Left kidney (tissue), 2 donors: ENCODE results near the gene EARS2. TPM values are rescaled to one million over a fixed set of nuclear protein-coding genes. Genes with fewer than 3 reads are reported as not detected.

ENCODE experiments used
- DNase-seq: peaks from one replicate; pipeline ENCODE4 v3.0.0-alpha.2; 2013
- polyA plus RNA-seq: library from polyadenylated mRNA; unstranded; fragments of 120-200 nt; gene quantifications from one replicate; pipeline ENCODE4 v1.2.1, GENCODE V29; 2013; ENCODE audit not compliant: insufficient read length

The EARS2 gene
- polyA plus RNA-seq, 1 donor = 30.7 TPM

DNA sequence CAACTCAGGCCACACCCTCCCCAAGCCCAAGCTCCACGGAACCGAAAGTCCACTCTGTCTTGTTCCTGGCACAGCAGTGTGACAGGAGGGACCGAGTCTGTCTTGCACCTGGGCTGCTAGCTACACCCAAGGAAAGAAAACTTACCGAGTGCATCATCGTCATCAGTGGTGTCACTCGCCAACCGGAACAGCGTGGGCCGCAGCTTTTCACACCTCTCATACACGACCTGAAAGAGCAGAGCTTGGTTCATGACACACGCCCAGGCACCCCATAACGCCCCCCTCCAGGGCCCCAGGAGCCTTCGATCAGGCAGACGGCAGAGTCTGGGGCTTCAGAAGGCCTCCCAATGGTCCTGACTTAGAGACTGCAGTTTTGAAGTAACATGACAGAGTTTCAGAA lies 74.4 kb downstream of the EARS2 start:
- DNase-seq = no peak

DNA sequence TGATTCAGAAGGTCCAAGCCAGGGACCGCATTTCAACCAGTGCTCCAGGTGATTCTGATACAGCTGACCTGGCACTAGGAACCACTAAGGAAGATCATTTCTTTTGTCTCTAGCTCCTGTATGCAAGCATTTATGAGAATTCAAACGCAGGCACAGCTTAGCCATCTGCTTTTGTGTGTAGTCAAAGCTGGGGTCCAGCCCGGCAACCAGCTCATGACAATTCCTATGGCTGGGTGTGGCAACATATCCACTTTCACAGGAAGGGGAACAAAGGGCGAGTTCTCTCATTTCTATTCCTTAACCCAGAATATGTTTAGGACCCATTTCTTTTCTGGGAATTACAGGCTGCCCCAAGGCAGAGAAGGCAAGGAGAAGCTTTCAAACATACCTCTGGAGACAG lies 76.9 kb downstream of the EARS2 start:
- no peak for DNase-seq

DNA sequence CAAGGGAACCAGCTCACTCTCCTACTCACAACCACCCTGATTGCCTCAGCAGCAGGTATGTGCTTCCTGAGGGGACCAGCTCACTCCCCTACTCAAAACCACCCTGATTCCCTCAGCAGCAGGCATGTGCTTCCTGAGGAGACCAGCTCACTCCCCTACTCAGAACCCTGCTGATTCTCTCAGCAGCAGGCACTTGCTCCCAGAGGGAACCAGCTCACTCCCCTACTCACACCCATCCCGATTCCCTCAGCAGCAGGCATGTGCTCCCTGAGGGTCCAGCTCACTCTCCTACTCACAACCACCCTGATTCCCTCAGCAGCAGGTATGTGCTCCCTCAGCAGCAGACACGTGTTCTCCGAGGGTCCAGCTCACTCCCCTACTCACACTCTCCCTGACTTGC lies 78.0 kb downstream of the EARS2 start:
- no peak for DNase-seq

DNA sequence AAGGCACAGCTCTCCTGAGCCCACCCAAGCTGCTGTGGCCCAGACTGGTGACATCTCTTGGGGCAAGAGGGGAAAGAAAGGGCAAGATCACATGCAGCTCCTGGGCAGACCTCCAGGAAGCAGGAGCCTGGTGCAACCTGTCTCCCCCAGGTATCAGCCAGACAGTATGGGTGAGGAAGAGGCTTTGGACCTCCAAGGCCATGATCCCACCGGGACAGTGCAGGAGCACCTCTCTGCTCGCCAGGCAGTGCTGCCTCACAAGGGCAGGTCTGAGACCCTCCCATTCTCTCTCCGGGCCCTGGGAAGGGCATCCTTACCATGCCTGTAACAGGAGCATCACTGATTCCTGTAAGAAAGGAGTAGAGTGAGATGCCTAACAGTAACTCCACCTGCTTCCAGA lies 78.6 kb downstream of the EARS2 start:
- no peak for DNase-seq

DNA sequence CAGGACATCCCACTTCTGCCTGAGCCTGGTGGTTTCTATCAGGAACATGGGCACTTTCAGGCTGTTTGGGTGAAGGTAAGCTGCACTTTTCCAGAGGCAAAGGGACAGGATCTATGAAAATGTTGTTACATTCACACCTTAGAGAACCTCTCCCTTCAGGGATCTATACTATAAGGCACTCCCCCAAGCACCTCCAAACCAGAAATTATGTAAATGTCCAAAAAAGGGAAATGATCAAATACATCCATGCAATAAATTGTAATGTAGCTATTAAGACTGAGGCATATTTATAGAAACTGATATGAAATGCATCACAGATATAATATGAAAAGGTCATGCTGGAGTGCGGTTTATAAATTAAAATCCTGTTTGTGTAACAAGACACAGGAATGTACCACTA lies 80.9 kb downstream of the EARS2 start:
- DNase-seq = no peak

Other genes with a start within 250 kb of the EARS2 start
- 39.4 TPM for gene COG7, start 104.2 kb downstream of the EARS2 start, polyA plus RNA-seq
- gene GGA2, start 46.9 kb downstream of the EARS2 start, polyA plus RNA-seq = 165 TPM
- gene UBFD1, start 377 bp upstream of the EARS2 start, polyA plus RNA-seq = 82.7 TPM
- 87.2 TPM for gene NDUFAB1, start 39.0 kb upstream of the EARS2 start, polyA plus RNA-seq
- 24.6 TPM for gene PALB2, start 84.0 kb upstream of the EARS2 start, polyA plus RNA-seq
- 78.7 TPM for gene DCTN5, start 84.1 kb upstream of the EARS2 start, polyA plus RNA-seq
- gene PLK1, start 121.5 kb upstream of the EARS2 start, polyA plus RNA-seq = 38.8 TPM
- 0.47 TPM for gene ERN2, start 155.9 kb upstream of the EARS2 start, polyA plus RNA-seq
- 1.0 TPM for gene CHP2, start 197.7 kb upstream of the EARS2 start, polyA plus RNA-seq